NB4 (cell line): ENCODE data around the gene IKZF4.

ENCODE experiments used
- POLR2A ChIP-seq: IDR thresholded peaks from 2 replicates; pipeline ENCODE4 v1.6.1; 2011; ENCODE audit warnings: mild to moderate bottlenecking; ENCODE audit not compliant: insufficient read length; ENCODE audit errors: extremely low read depth
- TF ChIP-seq, protein P1 (sequence below): IDR thresholded peaks from one replicate; pipeline ENCODE4 v1.5.1; 2012; ENCODE audit warnings: low read depth, low read length

DNA sequence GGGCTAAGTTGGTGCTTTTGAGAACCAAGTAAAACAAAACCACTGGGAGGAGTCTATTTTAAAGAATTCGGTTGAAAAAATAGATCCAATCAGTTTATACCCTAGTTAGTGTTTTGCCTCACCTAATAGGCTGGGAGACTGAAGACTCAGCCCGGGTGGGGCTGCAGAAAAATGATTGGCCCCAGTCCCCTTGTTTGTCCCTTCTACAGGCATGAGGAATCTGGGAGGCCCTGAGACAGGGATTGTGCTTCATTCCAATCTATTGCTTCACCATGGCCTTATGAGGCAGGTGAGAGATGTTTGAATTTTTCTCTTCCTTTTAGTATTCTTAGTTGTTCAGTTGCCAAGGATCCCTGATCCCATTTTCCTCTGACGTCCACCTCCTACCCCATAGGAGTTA, 48.8 kb upstream of the IKZF4 start:
- TF ChIP-seq, protein P1, sequence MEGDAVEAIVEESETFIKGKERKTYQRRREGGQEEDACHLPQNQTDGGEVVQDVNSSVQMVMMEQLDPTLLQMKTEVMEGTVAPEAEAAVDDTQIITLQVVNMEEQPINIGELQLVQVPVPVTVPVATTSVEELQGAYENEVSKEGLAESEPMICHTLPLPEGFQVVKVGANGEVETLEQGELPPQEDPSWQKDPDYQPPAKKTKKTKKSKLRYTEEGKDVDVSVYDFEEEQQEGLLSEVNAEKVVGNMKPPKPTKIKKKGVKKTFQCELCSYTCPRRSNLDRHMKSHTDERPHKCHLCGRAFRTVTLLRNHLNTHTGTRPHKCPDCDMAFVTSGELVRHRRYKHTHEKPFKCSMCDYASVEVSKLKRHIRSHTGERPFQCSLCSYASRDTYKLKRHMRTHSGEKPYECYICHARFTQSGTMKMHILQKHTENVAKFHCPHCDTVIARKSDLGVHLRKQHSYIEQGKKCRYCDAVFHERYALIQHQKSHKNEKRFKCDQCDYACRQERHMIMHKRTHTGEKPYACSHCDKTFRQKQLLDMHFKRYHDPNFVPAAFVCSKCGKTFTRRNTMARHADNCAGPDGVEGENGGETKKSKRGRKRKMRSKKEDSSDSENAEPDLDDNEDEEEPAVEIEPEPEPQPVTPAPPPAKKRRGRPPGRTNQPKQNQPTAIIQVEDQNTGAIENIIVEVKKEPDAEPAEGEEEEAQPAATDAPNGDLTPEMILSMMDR, result no peak
- TF ChIP-seq POLR2A, result no peak
